Coronary artery (tissue), 2 donors: ENCODE results near the gene KRTAP10-1.

Source experiments
- DNase-seq: peaks from one replicate; pipeline ENCODE4 v3.0.0-alpha.2; 2017; ENCODE audit warnings: low spot score
- H3K27ac ChIP-seq, 2 donors: fragments of 200-600 bp; sonication (generic); one replicate each; pipeline ENCODE4 v1.5.1; 2016 to 2019
- H3K4me3 ChIP-seq: fragments of 200-600 bp; sonication (generic); 2 replicates; pipeline ENCODE4 v1.5.1; 2016; ENCODE audit warnings: mild to moderate bottlenecking, moderate library complexity
- CTCF ChIP-seq: fragments of 200-600 bp; sonication (generic); IDR thresholded peaks from one replicate; pipeline ENCODE4 v1.5.1; 2019; ENCODE audit warnings: antibody characterized with exemption

The KRTAP10-1 gene

GRCh38 chr21:44525391-44526095, 14.5 kb downstream of the KRTAP10-1 start:
- no peak for TF ChIP-seq CTCF
- H3K4me3 ChIP-seq = no peak overlapping the region
- no peak for DNase-seq
- no peak overlapping the region for H3K27ac ChIP-seq

DNA sequence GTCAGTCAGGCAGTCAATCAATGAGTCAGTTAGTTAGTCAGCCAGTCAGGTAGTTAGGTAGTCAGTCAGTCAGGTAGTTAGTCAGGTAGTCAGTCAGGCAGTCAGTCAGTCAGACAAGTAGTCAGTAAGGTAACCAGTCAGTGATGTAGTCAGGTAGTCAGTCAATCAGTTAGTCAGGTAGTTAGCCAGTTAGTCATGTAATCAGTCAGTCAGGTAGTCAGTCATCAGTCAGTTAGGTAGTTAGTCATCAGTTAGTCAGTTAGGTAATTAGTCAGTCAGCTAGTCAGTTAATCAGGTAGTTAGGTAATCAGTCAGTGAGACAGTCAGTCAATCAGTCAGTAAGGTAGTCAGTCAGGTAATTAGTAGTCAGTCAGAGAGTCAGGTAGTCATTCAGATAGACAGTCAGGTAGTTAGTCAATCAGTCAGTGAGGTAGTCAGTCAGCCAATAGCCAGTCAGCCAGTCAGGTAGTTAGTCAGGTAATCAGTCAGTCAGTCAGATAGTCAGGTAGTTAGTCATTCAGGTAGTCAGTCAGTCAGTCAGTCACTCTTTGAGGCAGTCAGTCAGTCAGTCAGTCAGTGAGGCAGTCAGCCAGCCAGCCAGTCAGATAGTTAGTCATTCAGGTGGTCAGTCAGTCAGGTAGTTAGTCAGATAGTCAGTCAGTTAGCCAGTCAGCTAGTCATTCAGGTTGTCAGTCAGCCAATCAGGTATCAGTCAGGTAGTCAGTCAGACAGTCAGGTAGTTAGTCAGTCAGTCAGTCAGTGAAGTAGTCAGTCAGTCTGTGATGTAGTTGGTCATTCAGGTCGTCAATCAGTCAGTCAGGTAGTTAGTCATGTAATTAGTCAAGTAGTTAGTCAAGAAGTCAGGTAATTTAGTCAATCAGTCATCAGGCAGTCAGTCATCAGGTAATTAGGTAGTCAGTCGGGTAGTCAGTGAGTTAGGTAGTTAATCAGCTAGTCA, 15.3 kb downstream of the KRTAP10-1 start:
- no peak overlapping the region for H3K27ac ChIP-seq
- no peak for DNase-seq
- TF ChIP-seq CTCF = no peak
- H3K4me3 ChIP-seq = no peak overlapping the region

DNA sequence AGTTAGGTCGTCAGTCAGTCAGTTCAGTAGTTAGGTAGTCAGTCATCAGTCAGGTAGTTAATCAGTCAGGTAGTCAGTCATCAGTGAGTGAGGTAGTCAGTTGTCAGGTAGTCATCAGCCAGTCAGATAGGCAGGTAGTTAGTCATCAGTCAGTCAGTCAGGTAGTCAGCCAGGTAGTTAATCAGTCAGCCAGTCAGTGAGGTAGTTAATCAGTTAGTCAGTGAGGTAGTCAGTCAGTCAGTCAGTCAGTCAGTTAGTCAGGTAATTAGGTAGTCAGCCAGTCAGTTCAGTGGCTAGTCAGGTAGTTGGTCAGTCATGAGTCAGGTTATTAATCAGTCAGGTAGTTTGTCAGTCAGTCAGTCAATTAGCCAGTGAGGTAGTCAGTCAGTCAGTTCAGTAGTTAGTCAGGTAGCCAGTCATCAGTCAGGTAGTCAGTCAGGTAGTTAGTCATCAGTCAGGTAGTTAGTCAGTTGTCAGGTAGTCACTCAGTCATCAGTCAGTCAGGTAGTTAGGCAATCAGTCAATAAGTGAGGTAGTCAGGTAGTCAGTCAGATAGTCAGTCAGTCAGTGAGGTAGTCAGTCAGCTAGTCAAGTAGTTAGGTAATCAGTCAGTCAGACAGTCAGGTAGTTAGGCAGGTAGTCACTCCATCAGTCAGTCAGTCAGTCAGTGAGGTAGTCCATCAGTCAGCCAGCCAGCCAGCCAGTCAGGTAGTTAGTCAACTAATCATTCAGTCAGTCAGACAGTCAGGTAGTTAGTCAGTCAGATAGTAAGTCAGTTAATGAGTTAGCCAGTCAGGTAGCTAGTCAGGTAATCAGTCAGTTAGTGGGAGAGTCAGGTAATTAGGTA, 16.2 kb downstream of the KRTAP10-1 start:
- no peak for TF ChIP-seq CTCF
- H3K27ac ChIP-seq = no peak overlapping the region
- no peak overlapping the region for H3K4me3 ChIP-seq
- no peak for DNase-seq

DNA sequence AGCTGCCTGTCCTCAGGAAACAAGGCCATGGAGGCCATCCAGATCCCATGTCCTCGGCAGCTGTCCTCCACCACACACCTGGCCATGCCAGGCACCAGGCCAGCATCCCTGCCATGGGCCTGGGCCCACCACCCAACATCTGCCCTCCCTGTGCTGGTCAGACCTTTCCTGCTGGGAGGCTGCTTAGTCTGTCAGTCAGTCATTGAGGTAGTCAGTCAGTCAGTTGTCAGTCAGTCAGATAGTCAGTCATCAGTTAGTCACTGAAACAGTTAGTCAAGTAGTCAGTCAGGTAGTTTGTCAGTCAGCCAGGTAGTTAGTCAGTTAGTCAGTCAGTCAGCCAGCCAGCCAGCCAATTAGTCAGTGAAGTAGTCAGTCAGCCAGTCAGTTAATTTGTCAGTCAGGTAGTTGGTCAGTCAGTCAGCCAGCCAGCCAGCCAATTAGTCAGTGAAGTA, 17.2 kb downstream of the KRTAP10-1 start:
- no peak for DNase-seq
- H3K4me3 ChIP-seq = no peak overlapping the region
- no peak overlapping the region for H3K27ac ChIP-seq
- TF ChIP-seq CTCF = no peak

DNA sequence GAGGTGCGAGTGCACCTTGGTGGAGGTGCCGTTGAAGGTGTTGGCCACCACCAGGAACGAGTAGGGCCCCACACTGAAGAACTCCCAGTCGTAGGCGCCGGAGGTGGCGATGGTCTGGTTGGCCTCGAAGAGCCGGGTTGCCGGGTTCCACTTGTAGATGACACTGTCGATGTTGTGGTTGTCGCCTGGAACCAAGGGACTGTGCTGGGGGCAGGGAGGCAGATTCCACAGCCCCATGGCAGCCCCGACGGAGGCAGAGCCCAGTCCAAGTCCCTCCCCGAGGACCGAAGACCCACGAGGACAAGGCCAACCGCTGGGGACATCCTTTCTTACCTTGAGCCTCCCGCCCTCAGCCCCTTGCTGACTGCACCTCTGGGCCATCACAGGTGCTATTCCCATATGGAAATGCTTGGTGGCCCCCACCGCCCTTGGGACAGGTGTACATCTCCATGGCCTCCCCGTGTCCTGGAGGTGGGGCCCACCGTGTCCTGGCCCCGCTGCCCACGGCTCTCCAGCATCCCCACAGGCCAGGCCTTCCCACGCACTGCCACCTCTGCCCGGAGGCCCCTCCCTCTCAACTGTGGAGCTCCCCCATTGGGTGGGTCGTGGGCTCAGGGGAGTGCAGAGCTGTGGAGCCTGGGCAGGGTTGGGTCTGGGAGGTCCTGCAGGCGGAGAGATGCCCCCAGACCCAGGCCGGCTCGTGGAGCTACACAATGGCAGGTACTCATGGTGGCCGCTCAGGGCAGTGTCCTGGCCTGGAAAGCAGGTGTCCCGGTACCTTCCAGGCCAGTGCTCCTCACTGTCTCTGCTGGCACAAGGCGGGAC, 17.9 kb downstream of the KRTAP10-1 start:
- no peak for DNase-seq
- no peak overlapping the region for H3K4me3 ChIP-seq
- no peak for TF ChIP-seq CTCF
- H3K27ac ChIP-seq = no peak overlapping the region

DNA sequence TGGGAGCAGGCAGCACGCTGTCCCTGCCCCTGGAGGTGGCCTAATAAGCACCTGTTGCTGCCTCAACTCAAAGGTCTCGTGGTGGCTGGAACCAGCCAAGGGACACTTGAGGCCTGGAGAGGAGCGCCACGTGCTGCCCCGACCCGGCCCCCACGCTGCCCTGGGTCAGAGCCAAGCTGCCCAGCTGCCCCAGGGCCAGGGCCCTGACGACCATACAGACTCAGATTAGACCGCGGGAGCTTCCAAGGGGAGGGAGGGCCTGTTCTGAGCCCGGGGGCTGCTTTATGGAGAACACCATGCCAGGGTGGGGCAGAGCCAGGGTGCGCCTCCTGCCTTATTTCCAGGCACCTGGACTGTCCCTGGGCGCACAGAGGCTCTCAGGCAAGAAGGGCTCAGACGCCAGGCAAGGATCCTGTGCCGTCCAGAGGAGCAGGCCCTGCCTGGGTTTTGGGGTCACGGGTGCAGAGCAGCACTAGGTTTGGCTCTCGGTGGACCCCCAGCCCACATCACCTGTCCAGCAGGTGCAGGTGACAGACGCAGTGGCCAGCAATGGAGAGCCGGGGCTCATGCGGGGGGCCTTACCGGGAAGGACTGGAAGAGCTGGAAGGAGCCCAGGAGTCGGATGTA, 18.6 kb downstream of the KRTAP10-1 start:
- Histone ChIP-seq H3K27ac (no peak overlapping the region), H3K4me3 (no peak overlapping the region)
- TF ChIP-seq CTCF = no peak
- DNase-seq = no peak
